ENCODE data around the gene PLEKHM3. TPM values are rescaled to one million over a fixed set of nuclear protein-coding genes. Genes with fewer than 3 reads are reported as not detected.

PLEKHM3 gene
- total RNA-seq, 2 donors from 2014 or later, result 14.0 to 15.2 TPM

- ATAC-seq, result no peak
- peaks cover 3% of the 10 kb centered on the region for H3K4me1 ChIP-seq
- WGBS, 2 donors, result 71 to 75% methylated on average over 4 of the region's 4 CpGs
- H3K36me3 ChIP-seq (replicated peaks in 1 of 2; ENCODE audit: insufficient read depth in 1 of 2, low read depth in 2 of 2), result no peaks in the 10 kb centered on the region
- intact Hi-C loops (cut with DNase I), result loop anchor here (10.0 kb wide), 1 partner anchor 293 kb away; no protein-coding TSS in a partner anchor
- H3K4me3 ChIP-seq, result no peak overlapping the region
- DNase-seq, result no peak
- no peaks in the 10 kb centered on the region for H3K9me3 ChIP-seq
- no peak overlapping the region for H3K27ac ChIP-seq
- H3K27me3 ChIP-seq, result no peaks in the 10 kb centered on the region
- TF ChIP-seq POLR2A (IDR thresholded peaks at IDR 0.05), result no peak
- no peak for TF ChIP-seq CTCF (IDR thresholded peaks at IDR 0.05)
Measured at GRCh38 chr2:208037564-208038487, 12.5 kb upstream of the PLEKHM3 start.

- 42 to 56% methylated on average over 4 of the region's 4 CpGs for WGBS, 2 donors
Measured at GRCh38 chr2:208036357-208036756, 11.0 kb upstream of the PLEKHM3 start.

GRCh38 chr2:208034503-208035140 lies 9.3 kb upstream of the PLEKHM3 start:
- 52 to 65% methylated on average over 4 of the region's 4 CpGs for WGBS, 2 donors
- DNase-seq (no peak), ATAC-seq (no peak)
- TF ChIP-seq POLR2A (IDR thresholded peaks at IDR 0.05) (no peak), CTCF (IDR thresholded peaks at IDR 0.05) (no peak)
- H3K36me3 ChIP-seq (replicated peaks in 1 of 2; ENCODE audit: insufficient read depth in 1 of 2, low read depth in 2 of 2), result no peaks in the 10 kb centered on the region
- H3K4me1 ChIP-seq, result peaks cover 3% of the 10 kb centered on the region
- H3K9me3 ChIP-seq, result no peaks in the 10 kb centered on the region
- intact Hi-C loops (cut with DNase I), result loop anchor here (10.0 kb wide), 1 partner anchor 290 kb away; no protein-coding TSS in a partner anchor
- no peak overlapping the region for H3K27ac ChIP-seq
- no peak overlapping the region for H3K4me3 ChIP-seq
- no peaks in the 10 kb centered on the region for H3K27me3 ChIP-seq

More at GRCh38 chr2:208036357-208036756, 11.0 kb upstream of the PLEKHM3 start:
- no peaks in the 10 kb centered on the region for H3K9me3 ChIP-seq
- intact Hi-C loops (cut with DNase I), result loop anchor here (10.0 kb wide), 1 partner anchor 292 kb away; no protein-coding TSS in a partner anchor
- peaks cover 3% of the 10 kb centered on the region for H3K4me1 ChIP-seq
- H3K27me3 ChIP-seq, result no peaks in the 10 kb centered on the region
- peak in 1 of 4 donors; percentile 7 for DNase-seq
- ATAC-seq, result no peak
- H3K4me3 ChIP-seq, result no peak overlapping the region
- no peaks in the 10 kb centered on the region for H3K36me3 ChIP-seq (replicated peaks in 1 of 2; ENCODE audit: insufficient read depth in 1 of 2, low read depth in 2 of 2)
- TF ChIP-seq POLR2A (IDR thresholded peaks at IDR 0.05) (no peak), CTCF (IDR thresholded peaks at IDR 0.05) (no peak)
- no peak overlapping the region for H3K27ac ChIP-seq

GRCh38 chr2:208033701-208034502 lies 8.6 kb upstream of the PLEKHM3 start:
- no peaks in the 10 kb centered on the region for H3K27me3 ChIP-seq
- intact Hi-C loops (cut with DNase I), result loop anchor here (10.0 kb wide), 1 partner anchor 289 kb away; no protein-coding TSS in a partner anchor
- peak; percentile 83 for ATAC-seq
- H3K36me3 ChIP-seq (replicated peaks in 1 of 2; ENCODE audit: insufficient read depth in 1 of 2, low read depth in 2 of 2), result no peaks in the 10 kb centered on the region
- no peak overlapping the region for H3K27ac ChIP-seq
- DNase-seq, result peak; percentile 43 to 68 (median 59)
- H3K4me3 ChIP-seq, result no peak overlapping the region
- H3K9me3 ChIP-seq, result no peaks in the 10 kb centered on the region
- peaks cover 3% of the 10 kb centered on the region for H3K4me1 ChIP-seq
- no peak for TF ChIP-seq POLR2A (IDR thresholded peaks at IDR 0.05)
- TF ChIP-seq CTCF (IDR thresholded peaks at IDR 0.05), result peak in 5 of 7 experiments; percentile 22 to 55 (median 52)
- WGBS, 2 donors, result 43 to 52% methylated on average over 4 of the region's 4 CpGs
